SU-DHL-6 (cell line): ENCODE results near the gene GRIK3.

Experiments
- EZH2phosphoT487 ChIP-seq: fragments of 200-600 bp; sonication (generic), shearing (Covaris generic); conservative IDR thresholded peaks from 2 replicates; pipeline ENCODE4 v1.6.1; 2018; ENCODE audit warnings: mild to moderate bottlenecking, antibody characterized with exemption, low read length, moderate library complexity, mixed read lengths
- TF ChIP-seq, protein P1 (sequence below): fragments of 200-600 bp; sonication (generic); IDR thresholded peaks from one replicate; pipeline ENCODE4 v1.5.1; 2017; ENCODE audit warnings: antibody characterized with exemption, mild to moderate bottlenecking, low read length, moderate library complexity; ENCODE audit not compliant: insufficient read depth, poor library complexity, severe bottlenecking

DNA sequence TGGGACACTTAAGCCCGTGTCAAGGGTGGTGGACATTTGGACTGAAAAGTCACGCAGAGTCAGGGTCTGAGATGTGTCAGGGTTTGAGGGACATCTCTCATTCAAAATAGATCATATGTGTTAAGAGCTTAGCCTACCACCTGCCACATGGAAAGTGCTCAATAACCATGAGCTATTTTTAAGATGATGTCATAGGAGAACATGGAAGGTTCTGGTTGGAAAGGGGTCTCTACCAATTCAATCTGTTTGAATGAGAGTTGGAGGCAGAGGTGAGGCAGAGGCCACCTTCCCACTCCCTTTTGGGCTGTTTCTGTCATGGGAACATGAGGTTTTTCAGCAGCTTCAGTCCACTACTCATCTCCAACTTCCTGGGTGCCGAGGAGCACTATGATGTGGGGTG lies 239.9 kb downstream of the GRIK3 start:
- TF ChIP-seq, protein P1, sequence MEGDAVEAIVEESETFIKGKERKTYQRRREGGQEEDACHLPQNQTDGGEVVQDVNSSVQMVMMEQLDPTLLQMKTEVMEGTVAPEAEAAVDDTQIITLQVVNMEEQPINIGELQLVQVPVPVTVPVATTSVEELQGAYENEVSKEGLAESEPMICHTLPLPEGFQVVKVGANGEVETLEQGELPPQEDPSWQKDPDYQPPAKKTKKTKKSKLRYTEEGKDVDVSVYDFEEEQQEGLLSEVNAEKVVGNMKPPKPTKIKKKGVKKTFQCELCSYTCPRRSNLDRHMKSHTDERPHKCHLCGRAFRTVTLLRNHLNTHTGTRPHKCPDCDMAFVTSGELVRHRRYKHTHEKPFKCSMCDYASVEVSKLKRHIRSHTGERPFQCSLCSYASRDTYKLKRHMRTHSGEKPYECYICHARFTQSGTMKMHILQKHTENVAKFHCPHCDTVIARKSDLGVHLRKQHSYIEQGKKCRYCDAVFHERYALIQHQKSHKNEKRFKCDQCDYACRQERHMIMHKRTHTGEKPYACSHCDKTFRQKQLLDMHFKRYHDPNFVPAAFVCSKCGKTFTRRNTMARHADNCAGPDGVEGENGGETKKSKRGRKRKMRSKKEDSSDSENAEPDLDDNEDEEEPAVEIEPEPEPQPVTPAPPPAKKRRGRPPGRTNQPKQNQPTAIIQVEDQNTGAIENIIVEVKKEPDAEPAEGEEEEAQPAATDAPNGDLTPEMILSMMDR = no peak
- TF ChIP-seq EZH2phosphoT487 = no peak
